SIG-M5 treated with dmso at 0.1 percent for 504 hours (cell line): ENCODE data around the gene XYLT1.

ENCODE experiments used
- DNase-seq: peaks from one replicate; lab custom pipeline; 2025; ENCODE audit not compliant: unreplicated experiment; lab: John Stamatoyannopoulos, UW

The XYLT1 gene

DNA sequence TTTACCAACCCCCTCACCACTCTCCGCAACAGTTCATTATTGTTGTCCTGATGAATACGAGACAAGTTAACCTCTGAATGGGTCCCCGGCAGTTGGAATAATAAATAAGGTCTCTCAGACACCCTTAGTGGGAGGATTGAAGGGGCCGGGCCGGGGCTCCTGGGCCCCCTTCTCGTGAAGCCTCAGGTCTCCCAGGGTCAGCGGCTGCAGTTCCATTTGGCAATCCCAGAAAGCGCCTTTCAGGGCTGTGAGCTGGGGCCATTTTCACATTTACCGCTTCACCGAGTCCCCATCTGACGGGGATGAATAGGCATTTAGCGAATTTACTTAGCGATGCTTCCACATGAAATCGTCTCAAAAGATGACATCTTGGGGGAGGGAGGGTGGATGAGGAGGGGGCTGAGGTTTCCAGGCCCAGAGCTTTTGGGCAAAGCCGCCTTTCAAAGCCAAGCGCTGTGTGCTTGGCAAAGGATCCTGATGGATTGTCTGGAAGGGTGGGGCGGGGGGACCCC is 309.8 kb downstream of the XYLT1 start:
- DNase-seq, result no peak

DNA sequence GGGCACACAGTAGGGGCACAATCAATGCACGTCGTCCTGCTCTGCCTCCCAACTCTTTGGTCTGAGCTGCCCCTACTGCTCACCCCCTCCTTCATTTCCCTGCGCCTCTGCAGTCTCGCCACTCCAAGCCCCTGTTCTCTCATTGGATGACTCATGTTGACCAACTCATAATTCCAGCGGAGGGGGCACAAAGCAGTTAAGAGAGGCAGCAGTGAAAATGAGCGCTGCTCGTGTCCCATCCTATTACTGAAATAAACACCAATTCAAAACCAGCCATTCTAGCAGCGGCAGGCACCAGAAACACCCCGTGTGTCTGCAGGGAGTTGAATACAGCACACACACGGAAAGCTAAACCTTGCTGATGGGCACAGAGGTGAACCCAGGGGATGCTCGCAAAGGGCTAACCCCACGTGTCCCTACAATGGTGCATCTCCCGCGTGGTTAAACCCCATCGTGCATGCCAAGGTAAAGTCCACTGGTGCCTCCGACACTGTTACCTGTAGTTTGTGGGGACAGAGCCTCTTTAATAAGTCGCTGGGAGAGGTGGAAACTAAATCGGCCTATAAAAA is 310.4 kb downstream of the XYLT1 start:
- DNase-seq, result no peak

DNA sequence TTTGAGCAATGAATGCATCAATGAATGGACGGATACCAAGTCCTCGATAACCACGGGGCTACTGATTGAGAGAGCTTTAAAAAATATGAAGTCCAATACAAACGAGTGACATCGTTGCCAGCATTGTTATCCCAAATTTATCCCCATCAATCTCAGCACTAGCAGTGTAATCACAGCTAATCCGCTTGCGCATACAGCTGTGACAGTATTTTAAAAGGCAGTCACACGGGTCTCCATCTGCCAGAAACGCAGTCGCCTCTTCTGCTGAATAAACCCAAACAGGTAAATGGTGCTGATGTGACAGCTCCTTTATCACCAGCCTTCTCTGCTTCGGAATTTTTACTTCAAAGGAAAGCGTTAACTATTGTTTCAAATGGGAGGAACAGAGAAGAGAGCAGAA is 311.1 kb downstream of the XYLT1 start:
- no peak for DNase-seq

DNA sequence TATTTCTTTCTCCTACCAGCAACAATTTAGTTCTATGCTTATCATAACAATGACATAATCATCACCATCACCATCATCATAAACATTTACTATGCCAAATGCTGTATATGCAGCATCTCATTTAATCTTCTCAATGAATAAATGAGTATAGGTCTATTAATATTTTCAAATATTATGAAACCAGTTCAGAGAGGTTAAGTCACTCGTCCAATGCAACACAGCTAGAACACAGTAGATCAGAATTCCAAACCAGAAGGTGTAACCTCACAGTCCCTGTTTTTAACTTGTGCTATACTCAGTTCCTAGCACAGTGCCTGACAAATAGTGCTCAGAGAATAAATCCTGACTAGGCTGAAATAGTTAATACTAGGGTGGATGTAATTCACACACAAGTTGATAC is 314.8 kb downstream of the XYLT1 start:
- no peak for DNase-seq

DNA sequence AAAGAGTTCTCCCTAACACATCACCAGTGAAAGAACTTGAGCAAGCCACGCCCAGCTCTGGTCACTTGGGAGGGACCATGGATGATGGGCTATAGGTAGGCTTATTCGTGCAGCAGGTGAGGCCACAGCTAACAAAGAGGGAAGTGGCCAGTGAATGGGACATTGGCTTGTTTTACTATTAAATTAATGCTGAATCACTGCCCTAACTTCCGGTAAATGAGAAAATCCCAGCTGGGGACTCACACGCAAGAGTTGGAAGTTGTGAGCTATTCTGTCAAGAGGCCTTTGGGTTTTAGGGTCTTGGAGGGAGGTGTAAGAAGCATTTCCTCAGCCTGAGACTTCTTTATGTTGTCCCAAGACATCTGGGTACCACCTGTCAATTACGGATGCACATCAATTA is 315.3 kb downstream of the XYLT1 start:
- DNase-seq, result no peak

DNA sequence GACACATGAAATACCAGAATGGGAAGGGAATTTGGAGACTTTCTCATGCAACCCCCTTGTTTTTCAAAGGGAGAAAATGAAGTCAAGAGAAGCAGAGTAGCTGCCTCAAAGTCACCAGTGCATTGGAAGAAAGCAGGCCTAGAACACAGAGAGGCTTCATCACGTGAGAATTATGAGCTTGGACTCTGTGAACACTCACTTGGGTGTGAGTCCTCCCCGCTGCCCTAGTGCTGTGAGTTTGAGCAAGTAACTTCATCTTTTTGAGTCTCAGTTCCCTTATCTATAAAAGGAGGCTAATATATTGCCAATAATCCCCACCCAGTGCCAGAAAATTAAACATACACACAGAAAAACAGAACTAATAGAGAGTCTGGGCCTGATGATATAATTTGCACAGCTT is 315.8 kb downstream of the XYLT1 start:
- peak; percentile 23 for DNase-seq

DNA sequence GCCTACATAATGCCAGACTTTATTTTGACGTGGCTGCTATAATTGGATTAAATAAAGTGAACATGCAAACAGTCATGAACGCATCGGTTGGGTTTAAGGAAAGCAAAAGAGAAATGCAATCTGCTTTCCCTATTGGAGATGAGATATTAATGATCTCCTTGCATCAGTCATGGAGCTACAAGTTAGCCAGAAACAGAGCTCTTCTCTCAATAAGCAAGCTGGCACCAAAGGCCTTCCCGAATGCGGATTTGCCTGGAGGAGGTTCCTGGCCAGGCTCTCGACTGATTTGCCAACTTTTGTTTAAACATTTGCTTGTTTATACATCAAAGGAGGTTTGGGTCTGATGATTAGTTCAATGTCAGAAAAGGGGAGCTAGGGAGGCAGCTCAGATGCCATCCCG is 318.4 kb downstream of the XYLT1 start:
- DNase-seq, result no peak

DNA sequence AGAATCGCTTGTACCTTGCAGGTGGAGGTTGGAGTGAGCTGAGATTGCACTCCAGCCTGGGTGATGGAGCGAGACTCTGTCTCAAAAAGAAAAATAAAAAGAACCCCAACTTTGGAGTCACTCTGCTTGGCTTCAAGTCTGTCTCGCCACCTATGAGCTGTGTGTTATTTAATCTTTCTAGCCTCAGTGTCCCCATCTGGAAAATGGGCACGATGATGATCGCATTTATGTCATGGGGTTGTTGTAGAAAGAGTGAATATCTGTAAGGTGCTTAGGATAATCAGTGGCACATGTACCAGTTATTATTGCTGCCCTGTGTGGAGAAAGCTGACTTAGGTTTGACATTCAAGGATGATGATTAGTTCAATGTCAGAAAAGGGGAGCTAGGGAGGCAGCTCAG is 319.4 kb downstream of the XYLT1 start:
- no peak for DNase-seq

DNA sequence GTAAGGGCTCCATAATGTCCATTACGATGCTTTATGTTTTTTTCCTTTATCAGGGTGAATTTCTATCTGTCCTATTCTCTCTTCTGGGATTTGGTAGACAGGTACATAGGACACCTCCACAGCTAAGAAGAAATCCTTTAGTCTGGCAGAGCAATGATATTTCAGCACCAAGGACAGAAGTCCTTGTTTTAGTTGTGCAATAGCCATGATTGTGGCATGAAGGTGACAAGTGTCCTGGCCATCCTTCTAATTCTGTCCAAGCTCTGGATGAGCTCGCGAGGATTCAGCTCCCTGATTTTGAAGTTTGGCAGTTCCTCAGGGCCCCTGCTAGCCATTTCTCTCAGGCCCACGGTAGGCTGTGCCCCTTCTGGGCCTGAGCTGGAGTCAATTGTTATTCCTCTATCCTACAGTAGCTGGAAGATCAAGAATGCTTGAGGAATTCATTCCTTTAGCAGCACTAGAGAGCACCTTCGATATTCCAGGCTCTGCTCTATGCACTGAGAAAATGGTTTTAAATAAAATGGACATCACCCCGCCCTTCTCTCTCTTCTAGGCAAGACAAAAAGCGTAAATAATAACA is 320.8 kb downstream of the XYLT1 start:
- peak; percentile 9 for DNase-seq

DNA sequence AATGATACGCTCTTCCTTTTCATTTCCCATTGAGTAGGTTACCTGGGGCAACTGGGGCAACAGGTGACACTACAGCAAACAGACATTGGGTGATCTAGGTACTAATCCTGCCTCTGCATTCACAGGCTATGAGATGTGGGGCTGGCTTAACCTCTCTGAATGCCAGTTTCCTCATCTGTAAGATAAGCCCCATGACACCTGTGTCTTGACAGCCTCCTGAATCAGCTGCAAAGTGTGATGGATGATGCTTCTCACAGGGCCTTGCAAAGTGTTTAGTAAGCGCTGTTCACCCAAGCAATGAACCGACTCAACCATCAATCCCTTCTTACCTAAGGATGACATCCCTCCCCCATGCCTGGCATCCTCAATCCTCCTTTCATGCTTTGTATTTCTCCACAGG is 322.8 kb downstream of the XYLT1 start:
- DNase-seq, result no peak

DNA sequence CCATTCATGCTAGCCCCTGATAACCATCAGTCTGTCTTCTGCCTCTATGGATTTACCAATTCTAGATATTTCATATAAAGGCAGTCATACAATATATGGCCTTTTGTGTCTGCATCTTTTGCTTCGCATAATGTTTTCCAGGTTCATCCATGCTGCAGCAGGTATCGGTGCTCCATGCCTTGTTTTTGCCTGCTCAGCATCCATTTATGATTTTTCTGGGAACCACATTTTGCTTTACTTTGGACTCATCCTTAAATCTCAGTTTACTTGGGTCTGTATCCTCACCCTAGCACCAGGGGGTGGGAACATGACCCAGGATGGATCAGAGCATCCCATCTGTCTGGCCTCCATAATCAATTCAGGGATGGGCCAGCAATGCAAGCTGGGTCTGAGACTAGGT is 325.7 kb downstream of the XYLT1 start:
- no peak for DNase-seq

DNA sequence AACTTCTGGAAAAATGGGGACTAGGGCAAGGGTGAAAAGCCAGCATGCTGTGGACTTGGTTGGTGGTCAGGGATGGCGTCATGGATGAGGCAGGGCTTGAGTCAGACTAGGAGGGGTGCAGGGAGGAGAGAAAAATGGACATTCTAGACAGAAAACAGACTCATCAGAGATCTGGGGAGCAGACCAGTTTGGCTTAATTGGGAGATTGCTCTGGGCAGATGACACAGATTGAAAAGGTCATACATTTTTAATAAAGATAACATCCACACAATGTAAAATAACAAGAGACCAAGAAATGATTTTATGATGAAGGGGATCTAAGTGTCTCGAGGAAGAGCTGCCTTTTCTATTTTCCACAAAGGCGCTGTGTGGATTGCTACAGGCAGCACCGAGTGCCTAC is 326.3 kb downstream of the XYLT1 start:
- DNase-seq, result no peak

DNA sequence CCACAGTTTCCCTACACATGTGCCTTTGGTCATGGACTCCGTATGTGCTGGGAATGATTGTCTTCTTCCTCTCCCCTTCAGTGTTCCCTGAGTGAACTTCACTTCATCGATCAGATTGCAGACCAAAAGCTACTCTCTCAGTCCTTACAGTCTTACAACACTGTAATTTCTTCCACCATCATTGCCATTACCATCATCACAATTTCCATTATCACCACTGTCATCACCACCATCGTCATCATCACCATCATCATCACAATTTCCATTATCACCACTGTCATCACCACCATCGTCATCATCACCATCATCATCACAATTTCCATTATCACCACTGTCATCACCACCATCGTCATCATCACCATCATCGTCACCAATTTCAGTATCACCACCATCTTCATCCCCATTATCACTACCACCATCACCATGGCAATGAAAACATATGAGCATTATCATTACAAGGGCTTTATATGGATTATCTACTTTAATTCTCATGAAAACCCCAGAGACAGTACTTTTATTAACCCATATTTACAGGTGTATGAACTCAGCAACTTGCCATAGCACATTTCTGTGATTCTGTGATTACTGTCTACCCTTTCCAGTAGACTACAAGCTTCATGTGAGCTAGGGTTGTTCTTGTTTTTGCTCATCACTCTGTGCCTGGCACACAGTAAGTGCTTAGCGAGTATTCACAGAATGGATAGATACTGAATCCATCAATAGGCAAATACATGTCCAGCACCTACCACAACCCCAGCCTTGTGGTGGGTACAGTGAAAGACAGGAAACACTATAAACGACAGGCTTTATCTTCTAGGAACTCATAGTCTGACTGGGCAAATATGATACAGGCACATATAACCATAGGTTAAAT is 327.0 kb downstream of the XYLT1 start:
- DNase-seq, result no peak

DNA sequence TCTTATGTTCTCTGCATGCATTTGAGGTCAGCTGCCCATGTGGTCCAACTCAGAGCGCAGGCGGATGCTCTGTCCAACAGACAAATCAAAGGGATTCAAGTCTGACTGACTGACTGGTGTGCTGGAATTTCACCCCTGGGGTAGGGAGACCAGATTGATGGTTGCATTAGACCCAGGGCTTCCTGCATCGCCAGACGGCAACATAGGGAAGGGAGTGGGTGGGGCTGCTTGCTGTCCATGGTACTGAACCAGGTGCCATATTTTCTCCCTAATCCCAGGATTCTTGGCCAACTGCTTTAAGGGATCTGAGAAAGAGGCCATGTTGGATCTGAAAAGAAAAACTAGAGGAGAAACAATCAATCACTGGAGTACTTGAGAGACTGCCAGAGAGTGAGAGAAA is 332.0 kb downstream of the XYLT1 start:
- no peak for DNase-seq

DNA sequence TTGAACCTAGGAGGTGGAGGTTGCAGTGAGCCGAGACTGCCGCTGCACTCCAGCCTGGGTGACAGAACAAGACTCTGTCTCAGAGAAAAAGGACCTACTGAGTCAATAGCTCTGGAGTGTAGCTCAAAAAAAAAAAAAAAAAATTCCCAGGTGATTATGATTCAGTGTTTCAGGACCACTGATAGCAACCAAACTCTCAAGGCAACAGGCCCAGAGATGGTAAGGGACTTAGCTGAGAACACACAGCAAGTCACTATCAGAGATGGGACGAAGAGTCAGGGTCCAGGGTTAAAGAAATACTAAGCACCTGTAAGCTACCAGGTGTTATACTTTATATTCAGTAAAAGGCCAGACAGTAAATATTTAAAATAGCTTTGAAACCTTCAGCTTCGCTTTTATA is 335.3 kb downstream of the XYLT1 start:
- DNase-seq, result no peak

DNA sequence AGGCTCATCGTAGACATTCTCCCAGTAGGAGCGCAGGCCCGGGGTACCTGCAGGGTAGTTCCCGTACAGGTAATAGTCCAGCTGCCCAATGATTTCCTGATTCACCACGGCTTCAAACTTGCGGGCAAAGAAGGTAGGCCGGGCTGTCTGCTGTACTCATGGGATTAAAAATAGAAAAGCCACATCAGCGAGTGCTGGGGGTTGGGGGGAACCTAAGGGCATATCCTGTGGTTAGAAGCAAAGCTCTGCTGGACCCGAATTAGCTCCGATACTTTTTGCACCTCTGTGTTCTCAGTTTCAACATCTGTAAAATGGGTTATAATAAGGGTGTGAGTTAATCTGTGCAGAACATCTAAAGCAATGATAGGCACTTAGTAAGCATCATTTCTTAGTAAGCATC is 336.2 kb downstream of the XYLT1 start:
- DNase-seq, result no peak

DNA sequence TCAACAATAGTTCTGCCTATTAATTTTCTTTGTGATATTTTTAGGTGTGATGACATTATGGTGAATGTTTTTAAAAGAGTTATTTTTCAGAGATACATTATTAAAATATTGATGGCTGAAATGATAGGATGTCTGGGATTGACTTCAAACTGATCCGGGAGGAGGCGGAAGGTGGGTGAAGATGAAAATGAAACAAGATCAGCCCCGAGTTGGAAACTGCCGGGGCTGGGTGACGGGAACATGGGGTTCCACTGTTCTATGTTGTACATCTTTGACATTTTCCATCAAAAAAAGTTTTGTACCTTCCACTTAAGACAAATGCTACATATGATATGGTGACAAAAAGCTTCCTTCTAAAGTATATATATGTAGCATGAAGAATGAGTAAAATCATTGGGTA is 336.9 kb downstream of the XYLT1 start:
- no peak for DNase-seq

DNA sequence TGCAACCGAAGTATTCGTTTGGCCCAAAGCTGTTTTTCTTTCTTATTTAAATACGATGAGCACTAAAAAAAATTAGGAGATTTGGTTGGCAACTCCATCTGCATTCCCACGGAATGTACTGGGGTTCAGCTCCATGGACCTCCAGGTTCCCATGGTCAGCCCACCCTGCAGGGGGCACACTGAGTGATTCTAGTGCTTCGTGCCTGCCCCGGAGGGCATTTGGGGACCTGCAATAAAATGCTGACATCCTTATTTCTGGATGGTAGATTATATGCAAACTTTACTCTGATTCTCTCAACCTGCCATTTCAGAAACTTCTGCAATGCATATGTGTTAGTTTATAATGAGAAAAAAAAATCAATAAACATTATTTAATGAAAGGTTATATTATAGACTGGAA is 339.4 kb downstream of the XYLT1 start:
- DNase-seq, result no peak

DNA sequence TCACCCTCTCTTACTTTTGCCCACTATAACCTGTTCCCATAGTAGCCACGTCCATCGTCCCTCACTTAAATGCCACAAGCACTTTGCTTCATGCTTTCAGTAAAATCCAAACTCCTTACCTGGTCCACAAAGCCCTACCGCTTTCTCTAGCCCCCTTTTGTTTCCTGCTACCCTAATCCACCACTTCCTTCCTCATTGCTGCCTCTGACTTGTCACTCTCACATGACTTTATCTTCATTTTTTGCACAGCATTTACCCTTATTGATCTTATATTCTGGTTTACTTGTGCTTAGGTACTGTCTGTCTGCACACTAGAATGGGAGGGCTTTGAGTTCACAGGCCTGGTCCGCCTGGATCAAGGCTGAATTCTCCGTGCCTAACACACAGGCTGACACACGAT is 340.0 kb downstream of the XYLT1 start:
- no peak for DNase-seq

DNA sequence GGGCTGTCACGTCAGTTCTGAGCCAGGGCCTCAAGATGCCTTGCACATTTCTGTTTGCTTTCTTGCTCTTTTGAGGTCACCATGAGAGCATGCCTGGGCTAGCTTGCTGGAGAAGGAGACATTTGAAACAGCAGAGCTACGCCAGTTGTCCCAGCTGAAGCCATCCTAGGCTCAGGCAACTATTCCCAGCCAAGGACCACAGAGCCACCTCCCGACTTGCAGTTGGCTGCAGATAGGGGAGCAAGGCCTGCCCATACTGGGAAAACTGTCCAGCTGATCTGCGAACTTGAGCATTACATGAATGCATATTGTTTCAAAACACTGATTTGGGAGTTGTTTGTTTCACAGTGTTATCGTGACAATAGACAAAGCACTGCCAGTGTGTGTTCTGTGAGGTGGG is 340.8 kb downstream of the XYLT1 start:
- no peak for DNase-seq

DNA sequence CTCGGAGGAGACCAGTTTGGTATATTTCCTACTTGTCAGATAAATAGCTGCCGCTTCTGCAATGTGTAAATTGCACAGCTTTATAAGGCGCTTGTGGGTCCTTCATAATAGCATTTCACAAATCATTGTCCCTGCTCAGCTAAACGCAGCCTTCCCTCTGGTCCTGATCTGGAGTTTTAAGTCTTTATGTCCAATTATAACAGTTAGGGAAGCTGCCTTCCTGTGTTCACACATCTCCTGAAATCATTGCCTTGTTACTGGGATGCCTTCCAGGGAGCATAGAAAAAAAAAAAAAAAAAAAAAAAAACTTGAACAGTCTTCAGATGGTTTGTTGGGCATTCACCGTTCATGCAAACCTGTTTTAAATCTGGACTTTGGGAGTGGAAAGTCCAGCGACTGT is 342.0 kb downstream of the XYLT1 start:
- DNase-seq, result no peak

DNA sequence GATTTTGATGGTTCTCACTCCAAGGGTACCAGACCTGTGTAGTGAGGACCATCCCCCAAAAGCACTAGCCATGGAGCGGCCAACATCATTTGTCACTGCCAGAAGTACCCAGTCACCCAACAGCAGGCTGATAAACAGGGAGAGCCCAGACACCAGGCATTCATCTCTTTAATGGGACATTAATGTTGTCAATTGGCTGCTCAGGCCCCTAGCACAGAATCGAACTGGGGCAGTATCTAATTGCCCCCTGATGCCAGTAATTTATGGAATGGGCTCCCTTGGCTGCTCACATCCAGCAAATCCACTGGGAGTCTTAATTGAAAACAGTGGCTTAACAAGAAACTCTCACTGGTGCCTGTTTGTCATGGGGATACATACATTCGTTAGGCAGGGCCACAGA is 344.6 kb downstream of the XYLT1 start:
- no peak for DNase-seq
